ENCODE data around the gene MSRB1. TPM values are rescaled to one million over a fixed set of nuclear protein-coding genes. Genes with fewer than 3 reads are reported as not detected.

Gene MSRB1
- total and polyA plus RNA-seq, 2 of the 8 experiments (the other 6 are each of a cell fraction or from before 2014, with no cell fraction given): 28.2 to 51.4 TPM

DNA sequence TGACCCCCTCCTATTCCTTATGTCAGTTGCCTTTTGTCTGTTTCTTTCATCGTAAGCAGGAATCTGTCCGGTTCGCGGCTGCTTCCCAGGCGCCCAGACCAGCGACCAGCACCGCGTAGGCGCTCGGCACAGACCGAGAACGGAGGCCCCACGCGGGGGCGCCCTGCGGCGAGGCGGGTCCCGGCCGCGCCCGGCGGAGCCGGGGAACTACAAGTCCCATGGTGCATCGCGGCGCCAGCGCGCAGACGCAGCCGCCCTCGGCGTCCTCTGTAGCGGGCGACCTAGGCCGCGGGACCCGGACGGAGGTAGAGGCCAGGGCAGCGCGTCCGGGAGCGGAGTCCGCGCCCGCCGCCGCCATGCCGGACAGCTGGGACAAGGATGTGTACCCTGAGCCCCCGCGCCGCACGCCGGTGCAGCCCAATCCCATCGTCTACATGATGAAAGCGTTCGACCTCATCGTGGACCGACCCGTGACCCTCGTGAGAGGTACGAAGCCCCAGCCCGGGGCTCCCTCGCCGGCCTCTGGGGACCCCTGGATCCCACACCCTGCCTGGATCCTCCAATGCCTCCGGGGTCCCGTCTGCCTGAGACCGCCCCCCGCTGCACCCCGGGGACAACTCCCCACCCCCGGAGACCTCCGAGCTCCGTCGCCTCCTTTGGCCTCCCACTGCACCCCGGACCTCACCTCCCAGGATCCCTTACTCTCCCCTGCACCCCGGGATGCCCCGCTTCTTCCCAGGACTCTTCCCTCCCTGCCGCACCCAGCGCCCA lies 16.5 kb upstream of the MSRB1 start, which contains the start of gene NDUFB10 (continued):
- TF ChIP-seq SP2 (IDR thresholded peaks at IDR 0.05; ENCODE audit: low read length) (no peak), SIN3A (conservative IDR thresholded peaks at IDR 0.05 in 1 of 2, IDR thresholded peaks at IDR 0.05 in 1 of 2; ENCODE audit: low read depth in 1 of 2, low read length in 2 of 2) (peak; percentile 72 to 74; a peak in 2 of 4 replicates), RXRA (IDR thresholded peaks at IDR 0.05; ENCODE audit: insufficient read depth, low read depth, low read length) (no peak), NANOG (IDR thresholded peaks at IDR 0.05; ENCODE audit: insufficient read depth, low read depth, low read length, poor library complexity, severe bottlenecking) (no peak), POLR2A (IDR thresholded peaks at IDR 0.05; ENCODE audit: control extremely low read depth in 1 of 2, low read depth in 2 of 2, low read length in 2 of 2) (peak in 1 of 2 experiments; percentile 91; a peak in 2 of 3 replicates), BRCA1 (IDR thresholded peaks at IDR 0.05; ENCODE audit: low read depth, low read length) (no peak), FOSL1 (IDR thresholded peaks at IDR 0.05; ENCODE audit: insufficient read depth, low read depth, low read length) (no peak), CHD2 (IDR thresholded peaks at IDR 0.05; ENCODE audit: low read length) (no peak; the same call in 1 of the 2 replicates), YY1 (IDR thresholded peaks at IDR 0.05; ENCODE audit: low read depth, low read length) (peak; percentile 86), HDAC2 (IDR thresholded peaks at IDR 0.05; ENCODE audit: borderline replicate concordance in 1 of 2, low read depth in 2 of 2, low read length in 2 of 2) (no peak; a peak in 1 of 4 replicates), NRF1 (IDR thresholded peaks at IDR 0.05; ENCODE audit: low read depth, low read length) (peak; percentile 65), USF2 (IDR thresholded peaks at IDR 0.05; ENCODE audit: low read length) (no peak; the same call in 1 of the 2 replicates)

Measured in H1 (cell line).